Prostate gland (tissue), 2 donors: ENCODE measurements around the gene GPR17.

Experiments used
- CTCF ChIP-seq, 4 experiments: fragments of 200-600 bp in 2 of 4; fragments of 450-650 bp in 2 of 4; sonication (generic) in 2 of 4; IDR thresholded peaks; 1 replicate in 3 of 4; 2 replicates in 1 of 4; pipeline ENCODE4 v1.5.1; 2016 to 2019; ENCODE audit warnings: antibody characterized with exemption in 4 of 4, mild to moderate bottlenecking in 2 of 4, moderate library complexity in 2 of 4
- POLR2A ChIP-seq: fragments of 450-650 bp; IDR thresholded peaks from one replicate; pipeline ENCODE4 v1.6.1; 2016; ENCODE audit warnings: antibody characterized with exemption, mild to moderate bottlenecking

GRCh38 chr2:127652786-127653357 is 6.9 kb downstream of the GPR17 start:
- TF ChIP-seq CTCF (IDR thresholded peaks at IDR 0.05): no peak
- TF ChIP-seq POLR2A: no peak
